ENCODE measurements around the gene SLC17A1.
A peak's percentile ranks its signal among the peaks of the same experiment; 100 is the strongest.

The SLC17A1 gene

DNA sequence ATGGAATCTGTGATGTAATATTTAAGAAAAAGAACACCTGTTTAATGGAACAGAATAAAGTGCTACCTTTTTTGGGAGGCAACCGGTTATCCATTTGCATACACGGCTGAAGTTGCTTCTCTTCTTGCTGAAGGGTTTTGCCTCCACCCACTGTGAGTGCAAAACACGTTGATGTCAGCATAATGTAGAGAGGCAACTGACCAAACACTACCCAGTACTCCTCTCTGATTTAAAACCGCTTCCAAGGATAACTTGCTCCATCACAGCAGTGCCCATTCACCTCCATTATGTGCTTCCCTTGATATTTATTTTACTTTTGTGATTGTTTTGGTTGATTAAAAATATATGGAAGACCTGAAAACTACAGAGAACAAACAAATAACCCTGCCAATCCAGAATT is 1.4 kb downstream of the SLC17A1 start:
- DNase-seq, result no peak

- DNase-seq, result no peak
Observed at GRCh38 chr6:25829375-25829774, 2.5 kb downstream of the SLC17A1 start.

- no peak for DNase-seq
Observed at GRCh38 chr6:25821341-25821740, 10.5 kb downstream of the SLC17A1 start.

DNA sequence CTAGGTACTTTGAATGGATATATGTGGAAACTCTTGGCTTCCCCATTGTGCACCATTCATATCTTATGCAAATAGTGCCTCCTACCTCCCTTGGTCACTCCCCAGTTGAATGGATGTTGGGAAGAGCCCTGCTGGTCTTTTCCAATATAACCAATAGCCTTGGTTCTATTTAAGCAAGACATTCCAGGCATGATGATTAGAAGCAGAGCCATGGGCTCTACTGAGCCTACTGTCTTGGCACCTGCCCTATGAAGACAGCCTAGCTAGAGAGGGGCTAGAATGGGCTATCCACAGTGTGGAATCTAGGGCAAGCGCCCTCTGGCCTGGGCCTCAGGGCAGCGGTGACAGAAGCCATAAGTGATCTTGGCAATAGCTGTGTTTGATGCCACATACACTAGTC is 15.6 kb downstream of the SLC17A1 start:
- DNase-seq, result no peak

- no peak for DNase-seq
Observed at GRCh38 chr6:25815194-25815593, 16.7 kb downstream of the SLC17A1 start.

DNA sequence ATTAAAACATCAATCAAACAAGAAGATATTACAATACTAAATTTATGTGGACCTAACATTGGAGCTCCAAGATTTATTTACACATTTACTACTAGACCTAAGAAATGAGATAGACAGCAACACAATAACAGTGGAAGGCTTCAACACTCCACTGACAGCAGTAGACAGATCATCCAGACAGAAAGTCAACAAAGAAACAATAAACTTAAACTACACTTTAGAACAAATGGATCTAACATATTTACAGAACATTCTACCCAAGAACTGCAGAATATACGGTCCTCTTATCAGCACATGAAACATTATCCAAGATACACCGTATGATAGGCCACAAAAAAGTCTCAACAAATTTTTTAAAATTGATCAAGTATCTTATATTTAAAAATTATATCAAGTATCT is 27.0 kb downstream of the SLC17A1 start:
- DNase-seq, result no peak

DNA sequence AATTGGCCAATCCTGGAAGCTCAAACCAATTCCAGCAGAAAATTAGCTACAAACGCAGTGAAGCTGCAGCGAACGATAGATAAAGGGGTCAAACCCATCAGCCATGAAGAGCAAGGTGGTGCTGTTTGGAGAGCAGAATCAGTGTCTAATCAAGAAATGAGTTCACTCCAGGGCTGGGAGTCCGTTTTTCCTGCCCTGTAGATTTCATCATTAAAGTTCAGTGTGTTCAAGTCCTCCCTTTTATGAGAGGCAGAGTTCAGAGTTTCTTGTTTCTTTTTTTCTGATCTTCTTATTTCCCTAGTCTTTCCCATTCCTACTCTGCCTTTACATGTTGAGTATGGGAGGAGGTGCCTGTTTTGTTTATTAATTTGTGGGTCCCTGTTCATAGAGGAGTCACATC is 30.4 kb downstream of the SLC17A1 start:
- no peak for DNase-seq

DNA sequence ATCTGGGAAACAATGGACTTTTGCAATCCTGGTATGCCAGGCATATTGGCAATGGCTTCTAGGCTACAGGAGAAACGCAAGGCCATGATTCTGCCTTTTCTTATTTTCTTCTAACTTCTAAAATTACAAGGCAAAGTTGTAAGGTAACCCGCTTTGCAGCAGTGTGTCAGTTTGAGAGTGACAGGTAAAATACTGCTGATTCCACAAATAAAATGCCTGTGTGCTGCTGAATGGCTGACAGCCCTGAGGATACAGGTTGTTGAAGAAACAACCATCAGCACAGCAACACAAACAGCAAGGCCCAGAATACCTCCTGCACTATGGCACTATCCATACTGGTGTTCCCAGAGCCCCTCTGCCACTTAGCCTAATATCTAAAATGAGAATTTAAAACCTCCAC is 37.1 kb downstream of the SLC17A1 start:
- peak; percentile 59 for DNase-seq

- no peak for DNase-seq
Observed at GRCh38 chr6:25793970-25794369, 37.9 kb downstream of the SLC17A1 start.

DNA sequence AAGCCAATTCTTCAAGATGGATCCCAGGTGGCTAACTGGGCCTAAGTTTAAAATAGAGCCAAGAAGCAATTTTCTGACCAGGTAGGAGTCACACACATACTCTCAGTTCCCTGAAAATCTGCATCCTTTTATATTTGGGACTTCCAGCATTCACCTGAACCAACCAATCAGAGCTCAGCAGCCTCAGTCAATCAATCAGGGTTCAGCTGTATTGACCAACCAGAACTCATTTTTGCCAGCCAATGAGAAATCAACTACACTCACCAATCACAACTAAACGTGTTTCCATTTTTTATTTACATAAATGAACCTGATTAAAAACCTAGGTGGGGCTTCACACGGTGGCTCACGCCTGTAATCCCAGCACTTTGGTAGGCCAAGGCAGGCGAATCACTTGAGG is 39.8 kb downstream of the SLC17A1 start:
- no peak for DNase-seq

GRCh38 chr6:25789475-25789874 is 42.4 kb downstream of the SLC17A1 start:
- DNase-seq, result no peak

- DNase-seq, result peak; percentile 24
Observed at GRCh38 chr6:25788305-25788922, 43.4 kb downstream of the SLC17A1 start.

GRCh38 chr6:25787428-25787827 is 44.4 kb downstream of the SLC17A1 start:
- DNase-seq, result no peak

- DNase-seq, result no peak
Observed at GRCh38 chr6:25781134-25781533, 50.7 kb downstream of the SLC17A1 start.

DNA sequence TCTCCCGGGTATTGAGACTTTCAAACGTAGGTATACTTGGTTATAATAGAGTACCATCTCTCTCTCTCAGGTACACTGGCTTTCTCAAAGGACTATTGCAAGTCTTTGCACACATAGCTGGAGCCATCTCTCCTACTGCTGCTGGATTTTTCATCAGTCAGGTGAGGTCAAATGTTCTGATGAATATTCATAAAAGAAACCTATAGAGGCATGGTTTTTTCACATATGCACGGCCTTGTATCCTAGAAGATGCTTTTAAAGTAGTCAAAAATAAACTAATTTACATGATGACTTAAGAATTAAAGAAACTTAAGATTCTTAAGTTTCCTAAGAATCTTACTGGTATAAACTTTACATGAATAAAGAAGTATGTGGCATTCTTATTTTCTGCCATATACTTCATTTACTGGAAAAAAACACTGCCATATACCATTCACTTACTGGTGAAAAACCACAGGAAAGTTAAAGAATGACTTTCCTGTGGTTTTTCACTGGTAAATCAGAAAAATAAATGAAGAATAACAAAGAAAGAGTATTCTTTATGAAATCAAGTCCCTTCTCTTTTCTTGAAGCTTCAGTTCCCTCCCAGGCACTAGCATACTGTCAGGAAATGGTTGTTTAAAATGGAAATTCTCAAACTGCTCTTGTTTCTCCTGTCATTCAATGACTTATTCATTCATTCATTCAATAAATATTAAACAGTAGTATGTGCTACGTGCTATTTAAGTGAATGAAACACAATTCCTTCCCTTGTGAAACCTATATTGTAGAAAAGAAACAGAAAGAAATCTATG is 53.8 kb downstream of the SLC17A1 start:
- no peak for DNase-seq

DNA sequence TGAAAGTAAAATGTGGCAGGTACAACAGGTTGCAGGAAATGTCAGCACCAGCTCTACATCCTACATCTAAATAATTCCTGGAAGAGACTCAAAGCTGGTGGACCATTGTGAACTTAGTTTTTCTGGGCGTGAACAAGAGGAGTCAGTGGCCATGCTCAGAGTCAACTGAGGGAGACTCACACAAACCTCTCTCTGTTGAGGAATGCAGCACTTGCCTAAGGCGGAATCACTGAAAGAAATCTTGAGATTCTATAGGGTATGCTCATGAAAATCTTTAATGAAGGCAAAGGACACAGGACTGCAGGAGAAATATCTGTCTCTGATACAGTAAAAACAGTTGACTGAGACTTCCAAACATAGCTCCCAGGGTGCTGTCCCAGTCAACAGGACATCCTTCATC is 54.8 kb downstream of the SLC17A1 start:
- no peak for DNase-seq

- DNase-seq, result peak; percentile 83
Observed at GRCh38 chr6:25774120-25774715, 57.6 kb downstream of the SLC17A1 start.

GRCh38 chr6:25769983-25770382 is 61.9 kb downstream of the SLC17A1 start:
- no peak for DNase-seq

DNA sequence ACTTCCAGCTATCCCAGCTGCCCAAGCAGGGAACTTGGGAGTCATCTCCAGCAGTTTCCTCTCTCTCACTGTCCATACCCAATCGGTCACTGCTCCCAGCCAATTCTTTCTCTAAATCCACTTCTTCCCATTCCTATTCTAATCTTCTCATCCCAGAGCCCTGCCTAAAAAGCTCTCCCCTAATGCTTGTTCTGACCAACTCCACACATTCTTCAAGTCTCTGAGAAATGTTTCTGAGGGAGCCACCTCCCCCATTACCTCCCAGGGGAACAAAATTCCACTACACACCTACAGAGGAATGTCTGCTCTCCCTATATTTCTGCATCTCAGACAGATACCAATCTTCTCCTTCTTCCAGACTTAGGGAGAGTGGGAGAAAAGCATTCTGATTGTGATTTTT is 63.3 kb downstream of the SLC17A1 start:
- DNase-seq, result no peak

DNA sequence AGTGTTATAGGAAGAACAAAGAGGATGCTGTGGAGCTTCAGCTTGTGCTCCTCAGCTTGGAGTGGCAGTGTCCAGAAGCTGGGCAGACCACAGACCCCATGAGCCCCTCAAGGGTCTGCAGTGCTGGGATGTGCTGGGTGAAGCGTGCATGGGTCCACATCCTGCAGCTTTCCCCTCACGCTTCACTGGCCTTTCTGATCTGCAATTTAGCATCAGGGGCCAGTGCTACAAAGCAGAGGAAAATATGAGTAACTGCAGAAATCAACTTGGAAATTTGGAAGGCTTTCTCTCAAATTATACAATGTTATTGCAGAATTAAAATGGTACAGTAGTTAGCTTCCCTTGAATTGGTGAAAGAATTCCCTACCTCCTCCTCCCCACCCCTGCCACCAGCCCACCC is 67.2 kb downstream of the SLC17A1 start:
- no peak for DNase-seq

DNA sequence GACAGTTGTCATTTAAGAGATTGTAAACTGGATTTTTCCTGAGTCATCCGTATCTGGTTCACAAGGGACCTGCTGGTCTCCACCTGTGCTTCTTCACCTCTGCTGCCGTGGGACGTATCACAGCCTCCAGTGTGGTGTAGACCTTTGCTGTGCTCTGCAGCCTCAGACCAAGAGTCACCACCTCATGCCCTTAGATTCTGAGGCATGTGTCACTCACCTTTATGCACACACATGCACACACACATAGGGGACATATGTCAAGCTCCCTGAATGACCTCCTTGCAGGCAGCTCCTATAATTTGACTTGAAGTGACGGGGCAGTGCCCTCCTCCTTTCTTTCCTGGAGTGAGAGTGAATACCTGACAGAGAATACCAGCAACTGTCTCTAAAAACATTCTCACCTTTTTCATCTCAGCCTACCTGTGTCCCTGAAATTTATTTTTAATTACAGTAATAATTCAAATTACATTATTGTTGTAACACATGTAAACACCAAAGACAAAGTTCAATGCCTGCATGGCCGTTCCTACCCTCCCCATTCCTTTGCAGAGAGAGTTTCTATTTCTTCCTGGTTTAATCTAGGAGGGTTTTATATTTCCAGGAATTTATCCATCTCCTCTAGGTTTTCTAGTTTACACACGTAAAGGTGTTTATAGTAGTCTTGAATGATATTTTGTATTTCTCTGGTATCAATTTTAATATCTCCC is 73.8 kb downstream of the SLC17A1 start:
- DNase-seq, result no peak

- no peak for DNase-seq
Observed at GRCh38 chr6:25756382-25757363, 75.2 kb downstream of the SLC17A1 start.

Measured in NCI-H2171 treated with DMSO at 0.1 percent for 48 hours (cell line).